ENCODE data around the gene CENPQ. TPM values are rescaled to one million over a fixed set of nuclear protein-coding genes. Genes with fewer than 3 reads are reported as not detected.

Gene CENPQ
- total and polyA plus RNA-seq, 2 of the 13 experiments (the other 11 are each of a cell fraction or from before 2014, with no cell fraction given) = 9.1 to 20.1 TPM

DNA sequence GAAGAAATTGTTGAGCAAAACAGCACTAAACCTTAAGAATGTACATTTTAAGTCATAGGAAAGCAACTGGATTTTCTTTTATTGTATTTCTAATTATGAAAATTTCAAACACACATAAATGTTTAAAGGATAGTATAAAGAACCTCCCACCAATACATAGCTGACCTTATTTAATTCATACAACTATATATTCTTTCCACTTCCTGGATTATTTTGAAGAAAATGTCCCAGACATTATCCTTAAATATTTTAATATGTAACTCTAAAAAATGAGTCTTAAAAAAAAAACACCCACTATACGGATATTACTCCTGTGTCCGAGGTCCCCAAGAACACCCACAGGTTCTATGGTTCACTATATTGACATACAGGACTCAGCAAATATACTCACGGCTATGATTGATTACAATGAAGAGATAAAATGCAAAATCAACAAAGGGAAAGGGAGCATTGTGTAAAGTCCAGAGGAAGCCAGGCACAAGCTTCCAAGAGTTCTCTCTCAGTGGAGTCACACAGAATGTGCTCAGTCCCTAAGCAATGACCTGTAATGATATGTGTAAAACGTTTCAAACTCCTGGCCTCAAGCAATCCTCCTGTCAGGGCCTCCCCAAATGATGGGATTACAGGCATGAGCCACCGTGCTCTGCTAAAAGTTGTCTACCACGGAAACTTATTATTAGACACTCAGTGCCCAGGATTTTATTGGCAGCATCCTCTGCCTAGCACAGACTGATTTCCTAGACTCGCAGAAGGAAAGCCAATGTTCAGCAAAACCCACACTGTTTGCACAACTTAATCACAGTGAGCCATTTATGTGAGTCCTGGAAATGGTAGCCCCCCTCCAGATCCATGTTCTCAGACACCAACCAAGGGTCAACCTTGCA is 59.8 kb downstream of the CENPQ start (continued):
- TF ChIP-seq, protein P1, sequence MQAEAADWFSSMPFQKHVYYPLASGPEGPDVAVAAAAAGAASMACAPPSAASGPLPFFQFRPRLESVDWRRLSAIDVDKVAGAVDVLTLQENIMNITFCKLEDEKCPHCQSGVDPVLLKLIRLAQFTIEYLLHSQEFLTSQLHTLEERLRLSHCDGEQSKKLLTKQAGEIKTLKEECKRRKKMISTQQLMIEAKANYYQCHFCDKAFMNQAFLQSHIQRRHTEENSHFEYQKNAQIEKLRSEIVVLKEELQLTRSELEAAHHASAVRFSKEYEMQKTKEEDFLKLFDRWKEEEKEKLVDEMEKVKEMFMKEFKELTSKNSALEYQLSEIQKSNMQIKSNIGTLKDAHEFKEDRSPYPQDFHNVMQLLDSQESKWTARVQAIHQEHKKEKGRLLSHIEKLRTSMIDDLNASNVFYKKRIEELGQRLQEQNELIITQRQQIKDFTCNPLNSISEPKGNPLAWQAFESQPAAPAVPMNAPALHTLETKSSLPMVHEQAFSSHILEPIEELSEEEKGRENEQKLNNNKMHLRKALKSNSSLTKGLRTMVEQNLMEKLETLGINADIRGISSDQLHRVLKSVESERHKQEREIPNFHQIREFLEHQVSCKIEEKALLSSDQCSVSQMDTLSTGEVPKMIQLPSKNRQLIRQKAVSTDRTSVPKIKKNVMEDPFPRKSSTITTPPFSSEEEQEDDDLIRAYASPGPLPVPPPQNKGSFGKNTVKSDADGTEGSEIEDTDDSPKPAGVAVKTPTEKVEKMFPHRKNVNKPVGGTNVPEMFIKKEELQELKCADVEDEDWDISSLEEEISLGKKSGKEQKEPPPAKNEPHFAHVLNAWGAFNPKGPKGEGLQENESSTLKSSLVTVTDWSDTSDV (CRISPR knock-in tag; IDR thresholded peaks at IDR 0.05) = no peak
- TF ChIP-seq, protein P2, sequence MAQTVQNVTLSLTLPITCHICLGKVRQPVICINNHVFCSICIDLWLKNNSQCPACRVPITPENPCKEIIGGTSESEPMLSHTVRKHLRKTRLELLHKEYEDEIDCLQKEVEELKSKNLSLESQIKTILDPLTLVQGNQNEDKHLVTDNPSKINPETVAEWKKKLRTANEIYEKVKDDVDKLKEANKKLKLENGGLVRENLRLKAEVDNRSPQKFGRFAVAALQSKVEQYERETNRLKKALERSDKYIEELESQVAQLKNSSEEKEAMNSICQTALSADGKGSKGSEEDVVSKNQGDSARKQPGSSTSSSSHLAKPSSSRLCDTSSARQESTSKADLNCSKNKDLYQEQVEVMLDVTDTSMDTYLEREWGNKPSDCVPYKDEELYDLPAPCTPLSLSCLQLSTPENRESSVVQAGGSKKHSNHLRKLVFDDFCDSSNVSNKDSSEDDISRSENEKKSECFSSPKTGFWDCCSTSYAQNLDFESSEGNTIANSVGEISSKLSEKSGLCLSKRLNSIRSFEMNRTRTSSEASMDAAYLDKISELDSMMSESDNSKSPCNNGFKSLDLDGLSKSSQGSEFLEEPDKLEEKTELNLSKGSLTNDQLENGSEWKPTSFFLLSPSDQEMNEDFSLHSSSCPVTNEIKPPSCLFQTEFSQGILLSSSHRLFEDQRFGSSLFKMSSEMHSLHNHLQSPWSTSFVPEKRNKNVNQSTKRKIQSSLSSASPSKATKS (CRISPR knock-in tag; IDR thresholded peaks at IDR 0.05) = no peak
- TF ChIP-seq ZFP36L1 (CRISPR knock-in tag; IDR thresholded peaks at IDR 0.05) (peak; percentile 87), POLR2A (IDR thresholded peaks at IDR 0.05; ENCODE audit: insufficient read depth in 1 of 2, low read depth in 2 of 2, low read length in 2 of 2) (0 out of 4 replicates have a peak, but pooled peaks of 1 of the 2 experiments have one; percentile 31), CBX1 (IDR thresholded peaks at IDR 0.05; ENCODE audit: low read depth) (peak; percentile 63), U2AF2 (IDR thresholded peaks at IDR 0.05; ENCODE audit: low read depth, low read length) (no peak), ZFP37 (CRISPR knock-in tag; IDR thresholded peaks at IDR 0.05; ENCODE audit: borderline replicate concordance) (peak; percentile 66; the same call in 1 of the 2 replicates), ZNF703 (CRISPR knock-in tag; IDR thresholded peaks at IDR 0.05; ENCODE audit: borderline replicate concordance) (0 out of 2 replicates have a peak, but pooled peaks have one; percentile 80), KLF11 (CRISPR knock-in tag; IDR thresholded peaks at IDR 0.05) (0 out of 2 replicates have a peak, but pooled peaks have one; percentile 50), ZMYM3 (CRISPR knock-in tag; IDR thresholded peaks at IDR 0.05) (peak; percentile 98), NFYC (CRISPR knock-in tag; IDR thresholded peaks at IDR 0.05) (no peak; the same call in 1 of the 2 replicates), ZNF652 (CRISPR knock-in tag; IDR thresholded peaks at IDR 0.05; ENCODE audit: borderline replicate concordance, low read depth) (peak; percentile 46; the same call in 1 of the 2 replicates), SMARCC2 (IDR thresholded peaks at IDR 0.05) (peak; percentile 99), ZNF263 (CRISPR knock-in tag; IDR thresholded peaks at IDR 0.05) (peak; percentile 43; the same call in 1 of the 2 replicates), KDM4B (CRISPR knock-in tag; IDR thresholded peaks at IDR 0.05) (peak; percentile 44; the same call in 1 of the 2 replicates), NCOA2 (CRISPR knock-in tag; IDR thresholded peaks at IDR 0.05) (peak; percentile 96), YEATS4 (CRISPR knock-in tag; IDR thresholded peaks at IDR 0.05; ENCODE audit: borderline replicate concordance) (peak; percentile 77; the same call in 1 of the 2 replicates)
- TF ChIP-seq, protein P3, sequence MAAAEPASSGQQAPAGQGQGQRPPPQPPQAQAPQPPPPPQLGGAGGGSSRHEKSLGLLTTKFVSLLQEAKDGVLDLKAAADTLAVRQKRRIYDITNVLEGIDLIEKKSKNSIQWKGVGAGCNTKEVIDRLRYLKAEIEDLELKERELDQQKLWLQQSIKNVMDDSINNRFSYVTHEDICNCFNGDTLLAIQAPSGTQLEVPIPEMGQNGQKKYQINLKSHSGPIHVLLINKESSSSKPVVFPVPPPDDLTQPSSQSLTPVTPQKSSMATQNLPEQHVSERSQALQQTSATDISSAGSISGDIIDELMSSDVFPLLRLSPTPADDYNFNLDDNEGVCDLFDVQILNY (CRISPR knock-in tag; conservative IDR thresholded peaks at IDR 0.05) = no peak
- TF ChIP-seq, protein P4, sequence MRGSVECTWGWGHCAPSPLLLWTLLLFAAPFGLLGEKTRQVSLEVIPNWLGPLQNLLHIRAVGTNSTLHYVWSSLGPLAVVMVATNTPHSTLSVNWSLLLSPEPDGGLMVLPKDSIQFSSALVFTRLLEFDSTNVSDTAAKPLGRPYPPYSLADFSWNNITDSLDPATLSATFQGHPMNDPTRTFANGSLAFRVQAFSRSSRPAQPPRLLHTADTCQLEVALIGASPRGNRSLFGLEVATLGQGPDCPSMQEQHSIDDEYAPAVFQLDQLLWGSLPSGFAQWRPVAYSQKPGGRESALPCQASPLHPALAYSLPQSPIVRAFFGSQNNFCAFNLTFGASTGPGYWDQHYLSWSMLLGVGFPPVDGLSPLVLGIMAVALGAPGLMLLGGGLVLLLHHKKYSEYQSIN (CRISPR knock-in tag; IDR thresholded peaks at IDR 0.05; ENCODE audit: borderline replicate concordance) = no peak
- TF ChIP-seq, protein P5, sequence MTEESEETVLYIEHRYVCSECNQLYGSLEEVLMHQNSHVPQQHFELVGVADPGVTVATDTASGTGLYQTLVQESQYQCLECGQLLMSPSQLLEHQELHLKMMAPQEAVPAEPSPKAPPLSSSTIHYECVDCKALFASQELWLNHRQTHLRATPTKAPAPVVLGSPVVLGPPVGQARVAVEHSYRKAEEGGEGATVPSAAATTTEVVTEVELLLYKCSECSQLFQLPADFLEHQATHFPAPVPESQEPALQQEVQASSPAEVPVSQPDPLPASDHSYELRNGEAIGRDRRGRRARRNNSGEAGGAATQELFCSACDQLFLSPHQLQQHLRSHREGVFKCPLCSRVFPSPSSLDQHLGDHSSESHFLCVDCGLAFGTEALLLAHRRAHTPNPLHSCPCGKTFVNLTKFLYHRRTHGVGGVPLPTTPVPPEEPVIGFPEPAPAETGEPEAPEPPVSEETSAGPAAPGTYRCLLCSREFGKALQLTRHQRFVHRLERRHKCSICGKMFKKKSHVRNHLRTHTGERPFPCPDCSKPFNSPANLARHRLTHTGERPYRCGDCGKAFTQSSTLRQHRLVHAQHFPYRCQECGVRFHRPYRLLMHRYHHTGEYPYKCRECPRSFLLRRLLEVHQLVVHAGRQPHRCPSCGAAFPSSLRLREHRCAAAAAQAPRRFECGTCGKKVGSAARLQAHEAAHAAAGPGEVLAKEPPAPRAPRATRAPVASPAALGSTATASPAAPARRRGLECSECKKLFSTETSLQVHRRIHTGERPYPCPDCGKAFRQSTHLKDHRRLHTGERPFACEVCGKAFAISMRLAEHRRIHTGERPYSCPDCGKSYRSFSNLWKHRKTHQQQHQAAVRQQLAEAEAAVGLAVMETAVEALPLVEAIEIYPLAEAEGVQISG (CRISPR knock-in tag; IDR thresholded peaks at IDR 0.05) = peak; percentile 65
